Glutamatergic neuron (in vitro differentiated cells): Measurements from ENCODE around the gene EHD2. TPM values are rescaled to one million over a fixed set of nuclear protein-coding genes. Genes with fewer than 3 reads are reported as not detected.
"Not testable (repeated sequence)": the region's sequence is repeated elsewhere in the genome, so short reads cannot be mapped to it uniquely, and the experiment has no call there.

Experiments used
- DNase-seq: peaks from one replicate; pipeline ENCODE4 v3.0.0; 2022
- H3K27ac Mint-ChIP-seq: one replicate; pipeline ENCODE4 v1.8.0; 2020; ENCODE audit warnings: mild to moderate bottlenecking, mixed read lengths, inconsistent platforms; ENCODE audit not compliant: unreplicated experiment
- H3K27me3 Mint-ChIP-seq: one replicate; pipeline ENCODE4 v1.8.0; 2020; ENCODE audit warnings: mild to moderate bottlenecking, moderate library complexity, mixed read lengths, inconsistent platforms; ENCODE audit not compliant: unreplicated experiment
- H3K36me3 Mint-ChIP-seq: one replicate; pipeline ENCODE4 v1.8.0; 2020; ENCODE audit warnings: mild to moderate bottlenecking, mixed read lengths, inconsistent platforms; ENCODE audit not compliant: unreplicated experiment
- H3K4me1 Mint-ChIP-seq: one replicate; pipeline ENCODE4 v1.8.0; 2020; ENCODE audit warnings: mild to moderate bottlenecking, low read depth, mixed read lengths, inconsistent platforms; ENCODE audit not compliant: unreplicated experiment
- H3K4me3 Mint-ChIP-seq: one replicate; pipeline ENCODE4 v1.8.0; 2020; ENCODE audit warnings: mild to moderate bottlenecking, mixed read lengths, inconsistent platforms; ENCODE audit not compliant: unreplicated experiment
- H3K9me3 Mint-ChIP-seq: one replicate; pipeline ENCODE4 v1.8.0; 2020; ENCODE audit warnings: mild to moderate bottlenecking, moderate library complexity, mixed read lengths, inconsistent platforms; ENCODE audit not compliant: unreplicated experiment
- total RNA-seq: library from RNA; stranded (reverse); fragmentation: NEBNext Ultra II Directional; extraction: Animal tissue kit (Norgen Biotek cat#: 25700); gene quantifications from one replicate; pipeline ENCODE4 v1.2.1, GENCODE V29; 2021; ENCODE audit not compliant: unreplicated experiment
- TF ChIP-seq, protein P1 (sequence below): fragments of 200-600 bp; sonication (generic); IDR thresholded peaks from one replicate; pipeline ENCODE4 v1.5.0; 2021; ENCODE audit not compliant: partially characterized antibody, unreplicated experiment

The EHD2 gene
- total RNA-seq, 1 donor from 2014 or later, result 7.6 TPM

DNA sequence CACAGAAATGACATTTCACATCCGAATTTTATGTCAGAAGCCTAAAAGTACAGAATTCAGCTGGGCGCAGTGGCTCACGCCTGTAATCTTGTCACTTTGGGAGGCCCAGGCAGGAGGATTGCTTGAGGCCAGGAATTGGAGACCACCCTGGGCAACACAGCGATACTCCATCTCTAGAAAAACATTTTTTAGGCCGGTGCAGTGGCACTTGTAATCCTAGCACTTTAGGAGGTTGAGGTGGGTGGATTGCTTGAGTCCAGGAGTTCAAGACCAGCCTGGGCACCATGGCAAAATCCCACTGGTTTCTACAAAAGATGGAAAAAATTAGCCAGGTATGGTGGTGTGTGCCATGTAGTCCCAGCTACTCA lies 47.4 kb downstream of the EHD2 start:
- no peak for DNase-seq
- no peaks in the 10 kb centered on the region for H3K4me1 Mint-ChIP-seq
- TF ChIP-seq, protein P1, sequence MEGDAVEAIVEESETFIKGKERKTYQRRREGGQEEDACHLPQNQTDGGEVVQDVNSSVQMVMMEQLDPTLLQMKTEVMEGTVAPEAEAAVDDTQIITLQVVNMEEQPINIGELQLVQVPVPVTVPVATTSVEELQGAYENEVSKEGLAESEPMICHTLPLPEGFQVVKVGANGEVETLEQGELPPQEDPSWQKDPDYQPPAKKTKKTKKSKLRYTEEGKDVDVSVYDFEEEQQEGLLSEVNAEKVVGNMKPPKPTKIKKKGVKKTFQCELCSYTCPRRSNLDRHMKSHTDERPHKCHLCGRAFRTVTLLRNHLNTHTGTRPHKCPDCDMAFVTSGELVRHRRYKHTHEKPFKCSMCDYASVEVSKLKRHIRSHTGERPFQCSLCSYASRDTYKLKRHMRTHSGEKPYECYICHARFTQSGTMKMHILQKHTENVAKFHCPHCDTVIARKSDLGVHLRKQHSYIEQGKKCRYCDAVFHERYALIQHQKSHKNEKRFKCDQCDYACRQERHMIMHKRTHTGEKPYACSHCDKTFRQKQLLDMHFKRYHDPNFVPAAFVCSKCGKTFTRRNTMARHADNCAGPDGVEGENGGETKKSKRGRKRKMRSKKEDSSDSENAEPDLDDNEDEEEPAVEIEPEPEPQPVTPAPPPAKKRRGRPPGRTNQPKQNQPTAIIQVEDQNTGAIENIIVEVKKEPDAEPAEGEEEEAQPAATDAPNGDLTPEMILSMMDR, result no peak
- H3K9me3 Mint-ChIP-seq, result peaks cover 4% of the 10 kb centered on the region
- H3K36me3 Mint-ChIP-seq, result peaks cover 10% of the 10 kb centered on the region
- no peak overlapping the region for H3K27ac Mint-ChIP-seq
- peaks cover 7% of the 10 kb centered on the region for H3K27me3 Mint-ChIP-seq
- no peak overlapping the region for H3K4me3 Mint-ChIP-seq

DNA sequence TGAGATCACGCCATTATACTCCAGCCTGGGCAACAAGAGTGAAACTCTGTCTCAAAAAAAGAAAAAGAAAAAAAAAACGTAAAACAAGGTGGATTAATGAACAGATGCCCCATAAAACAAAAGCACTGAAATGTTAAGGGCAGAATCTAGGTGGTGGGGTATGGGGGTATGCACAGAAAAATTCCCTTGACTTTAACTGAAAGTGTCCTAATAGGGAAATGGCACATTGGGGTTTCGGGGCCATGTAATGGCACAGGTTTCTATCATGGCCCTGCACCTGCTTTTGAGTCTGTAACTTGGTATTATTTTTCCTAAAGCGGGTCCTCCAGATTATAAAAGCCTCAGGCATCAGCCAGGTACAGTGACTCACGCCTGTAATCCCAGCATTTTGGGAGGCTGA lies 48.3 kb downstream of the EHD2 start:
- no peak for DNase-seq
- no peak overlapping the region for H3K4me3 Mint-ChIP-seq
- H3K36me3 Mint-ChIP-seq, result peaks cover 10% of the 10 kb centered on the region
- H3K4me1 Mint-ChIP-seq, result no peaks in the 10 kb centered on the region
- H3K27me3 Mint-ChIP-seq, result peaks cover 7% of the 10 kb centered on the region
- H3K9me3 Mint-ChIP-seq, result peaks cover 4% of the 10 kb centered on the region
- TF ChIP-seq, protein P1, result no peak
- H3K27ac Mint-ChIP-seq, result no peak overlapping the region

DNA sequence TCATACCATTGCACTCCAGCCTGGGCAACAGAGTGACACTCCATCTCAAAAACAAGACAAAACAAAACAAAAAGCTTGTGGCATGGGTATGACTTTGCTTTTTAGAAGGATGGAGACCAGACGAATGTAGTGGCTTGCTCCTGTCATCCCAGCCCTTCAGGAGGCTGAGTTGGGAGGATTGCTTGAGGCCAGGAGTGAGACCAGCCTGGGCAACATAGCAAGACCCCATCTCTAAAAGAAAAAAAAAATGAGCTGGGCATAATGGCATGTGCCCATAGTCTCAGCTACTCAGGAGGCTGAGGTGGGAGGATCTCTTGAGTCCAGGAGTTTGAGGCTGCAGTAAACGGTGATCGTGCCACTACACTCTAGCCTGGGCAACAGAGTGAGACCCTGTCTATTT lies 48.9 kb downstream of the EHD2 start:
- peaks cover 7% of the 10 kb centered on the region for H3K27me3 Mint-ChIP-seq
- H3K4me3 Mint-ChIP-seq, result no peak overlapping the region
- H3K36me3 Mint-ChIP-seq, result peaks cover 10% of the 10 kb centered on the region
- DNase-seq, result no peak
- H3K4me1 Mint-ChIP-seq, result no peaks in the 10 kb centered on the region
- TF ChIP-seq, protein P1, result no peak
- H3K27ac Mint-ChIP-seq, result no peak overlapping the region
- peaks cover 4% of the 10 kb centered on the region for H3K9me3 Mint-ChIP-seq

DNA sequence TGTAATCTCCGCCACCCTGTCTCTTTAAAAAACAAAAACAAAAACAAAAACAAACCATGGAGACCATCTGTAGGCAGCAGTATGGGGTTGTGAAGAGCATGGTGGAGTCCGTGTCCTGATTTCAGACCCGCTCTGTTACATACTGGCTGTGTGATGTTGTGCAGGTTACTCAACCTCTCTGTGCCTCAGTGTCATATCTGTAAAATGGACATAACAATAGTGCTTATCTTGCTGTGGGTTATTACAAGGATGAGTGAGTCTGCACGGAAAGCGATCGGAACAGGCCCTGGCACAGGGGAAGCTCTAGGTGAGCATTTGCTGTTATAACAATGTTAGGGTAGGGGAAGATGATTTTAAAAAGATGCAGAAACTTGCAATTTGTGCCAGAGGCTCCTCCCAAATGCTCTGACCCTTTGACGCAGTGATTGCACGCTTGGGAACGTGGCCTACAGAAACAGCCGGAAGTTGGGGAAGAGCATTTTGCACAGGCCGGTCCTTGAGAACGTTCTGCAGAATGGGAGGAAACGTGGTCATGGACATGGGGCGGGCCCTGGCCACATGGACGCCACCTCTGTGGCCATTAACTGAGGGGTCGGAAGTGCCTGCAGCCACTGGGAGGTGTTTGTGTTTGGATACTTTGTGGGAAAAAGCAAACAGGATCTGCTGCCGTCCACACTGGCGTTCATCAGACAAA lies 49.5 kb downstream of the EHD2 start:
- peaks cover 7% of the 10 kb centered on the region for H3K27me3 Mint-ChIP-seq
- H3K4me1 Mint-ChIP-seq, result no peaks in the 10 kb centered on the region
- H3K4me3 Mint-ChIP-seq, result no peak overlapping the region
- peaks cover 10% of the 10 kb centered on the region for H3K36me3 Mint-ChIP-seq
- TF ChIP-seq, protein P1, result no peak
- H3K27ac Mint-ChIP-seq, result no peak overlapping the region
- no peak for DNase-seq
- H3K9me3 Mint-ChIP-seq, result peaks cover 4% of the 10 kb centered on the region

DNA sequence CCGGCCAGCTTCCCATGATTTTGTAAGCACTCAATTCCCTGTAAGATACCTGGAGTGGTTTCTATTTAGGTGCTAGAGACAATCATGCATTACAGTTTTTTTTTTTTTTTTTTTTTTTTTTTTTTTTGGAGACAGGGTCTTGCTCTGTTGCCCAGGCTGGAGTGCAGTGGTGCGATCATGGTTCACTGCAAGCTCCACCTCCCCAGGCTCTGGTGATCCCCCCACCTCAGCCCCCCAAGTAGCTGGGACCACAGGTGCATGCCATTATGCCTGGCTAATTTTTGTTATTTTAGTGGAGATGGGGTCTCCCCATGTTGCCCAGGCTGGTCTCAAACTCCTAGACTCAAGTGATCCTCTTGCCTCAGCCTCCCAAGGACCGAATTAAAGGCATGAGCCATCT lies 51.5 kb downstream of the EHD2 start:
- H3K4me1 Mint-ChIP-seq, H3K36me3 Mint-ChIP-seq, H3K4me3 Mint-ChIP-seq, DNase-seq, H3K9me3 Mint-ChIP-seq, H3K27ac Mint-ChIP-seq, H3K27me3 Mint-ChIP-seq: not testable (repeated sequence)
